PC-9 (cell line): Measurements from ENCODE around the gene CD59. TPM values are rescaled to one million over a fixed set of nuclear protein-coding genes. Genes with fewer than 3 reads are reported as not detected.

Experiments
- BruUV-seq: library from RNA; stranded (reverse); fragments of 400-500 nt; replicated peaks from 2 replicates; lab custom pipeline; 2021; lab: Mats Ljungman, UMichigan
- CTCF ChIA-PET: fragments of 300-600 bp; sonication (Branson Sonifier 250); formaldehyde crosslinking; loops from one replicate; lab custom pipeline; 2022; ENCODE audit warnings: antibody characterized with exemption; lab: Charles Lee
- POLR2A ChIA-PET: fragments of 300-600 bp; sonication (Branson Sonifier 250); formaldehyde crosslinking; loops from one replicate; lab custom pipeline; 2022; ENCODE audit warnings: antibody characterized with exemption; ENCODE audit not compliant: unreplicated experiment; lab: Charles Lee
- DNase-seq, 2 experiments: peaks; one replicate each; pipeline versions ENCODE4 v3.0.0 to v3.0.0-alpha.2; 2015 to 2022; ENCODE audit warnings: mixed read lengths in 1 of 2
- H2AFZ ChIP-seq: fragments of 200-600 bp; sonication (generic); 2 replicates; pipeline ENCODE4 v1.8.1; 2017; ENCODE audit warnings: antibody characterized with exemption
- H3F3A ChIP-seq: fragments of 200-600 bp; sonication (generic); 2 replicates; pipeline ENCODE4 v1.8.1; 2017; ENCODE audit warnings: antibody characterized with exemption, mild to moderate bottlenecking, low read depth; ENCODE audit not compliant: insufficient read depth
- H3K27ac ChIP-seq: fragments of 200-600 bp; sonication (generic); 2 replicates; pipeline ENCODE4 v1.6.1; 2016; ENCODE audit warnings: mixed run types
- H3K27me3 ChIP-seq: fragments of 200-600 bp; sonication (generic); 2 replicates; pipeline ENCODE4 v1.6.1; 2016; ENCODE audit warnings: low read depth, mixed run types; ENCODE audit not compliant: insufficient read depth
- H3K36me3 ChIP-seq: fragments of 200-600 bp; sonication (generic); 2 replicates; pipeline ENCODE4 v1.6.1; 2016; ENCODE audit warnings: low read depth, mixed run types
- H3K4me1 ChIP-seq: fragments of 200-600 bp; sonication (generic); replicated peaks from 2 replicates; pipeline ENCODE4 v1.6.1; 2016; ENCODE audit warnings: mixed run types; ENCODE audit not compliant: insufficient read depth
- H3K4me2 ChIP-seq: fragments of 200-600 bp; sonication (generic); 2 replicates; pipeline ENCODE4 v1.6.1; 2017; ENCODE audit warnings: mixed run types
- H3K4me3 ChIP-seq: fragments of 200-600 bp; sonication (generic); 2 replicates; pipeline ENCODE4 v1.6.1; 2016; ENCODE audit warnings: mixed run types
- H3K79me2 ChIP-seq: fragments of 200-600 bp; sonication (generic); 2 replicates; pipeline ENCODE4 v1.6.1; 2017; ENCODE audit warnings: low read depth, mixed run types
- H3K9me2 ChIP-seq: fragments of 200-600 bp; sonication (generic); 2 replicates; pipeline ENCODE4 v1.8.1; 2017; ENCODE audit warnings: mild to moderate bottlenecking; ENCODE audit not compliant: insufficient read depth
- H3K9me3 ChIP-seq: fragments of 200-600 bp; sonication (generic); 2 replicates; pipeline ENCODE4 v1.8.1; 2016; ENCODE audit warnings: low read depth; ENCODE audit not compliant: insufficient read depth
- H4K20me1 ChIP-seq: fragments of 200-600 bp; sonication (generic); 2 replicates; pipeline ENCODE4 v1.8.1; 2017; ENCODE audit not compliant: insufficient read depth
- EZH2 ChIP-seq: fragments of 200-600 bp; sonication (generic); IDR thresholded peaks from 2 replicates; pipeline ENCODE4 v1.8.0; 2017; ENCODE audit warnings: antibody characterized with exemption, low read depth
- intact Hi-C: fragments of 100-400 bp; cut with micrococcal nuclease; formaldehyde crosslinking; loops from one replicate; pipeline ENCODE4 v1.10.0; 2022; ENCODE audit not compliant: unreplicated experiment
- total RNA-seq: library from RNA; stranded (reverse); gene quantifications from 2 replicates; pipeline ENCODE4 v1.2.3, GENCODE V29; 2021
- TF ChIP-seq, protein P1 (sequence below): fragments of 200-600 bp; sonication (generic); conservative IDR thresholded peaks from 2 replicates; pipeline ENCODE4 v1.6.1; 2017; ENCODE audit warnings: mixed run types, antibody characterized with exemption, mild to moderate bottlenecking, moderate library complexity

CD59 gene
- total RNA-seq, 1 experiment from 2014 or later, result 291 TPM

DNA sequence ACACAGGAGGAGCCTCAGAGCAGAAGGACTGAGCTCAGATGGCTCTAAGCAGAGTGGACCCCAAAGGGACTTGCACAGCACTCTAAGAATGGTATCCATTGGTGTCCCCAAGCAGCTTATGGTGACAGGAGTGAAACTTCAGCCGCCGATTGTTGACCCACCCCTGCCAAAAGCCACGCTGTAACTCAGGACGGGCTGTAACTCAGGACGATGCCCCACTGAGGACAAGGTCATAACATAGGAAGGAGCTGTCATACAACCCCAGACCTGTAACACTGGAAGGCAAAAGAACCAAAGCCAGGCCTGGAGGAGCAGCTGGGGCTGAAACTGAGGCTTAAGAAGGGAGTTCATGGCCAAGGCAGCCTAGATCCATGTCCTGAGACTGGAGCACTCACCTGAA is 14.2 kb downstream of the CD59 start:
- peaks cover 36% of the 10 kb centered on the region for H4K20me1 ChIP-seq
- peaks cover 38% of the 10 kb centered on the region for H3K4me1 ChIP-seq
- no peak overlapping the region for H2AFZ ChIP-seq
- no peaks in the 10 kb centered on the region for H3K9me2 ChIP-seq
- H3K27ac ChIP-seq, result peak overlapping the region; percentile 67
- H3F3A ChIP-seq, result peaks cover 45% of the 10 kb centered on the region; the same call in 1 of the 2 replicates
- no peak overlapping the region; the same call in 1 of the 2 replicates for H3K4me2 ChIP-seq
- TF ChIP-seq EZH2, result no peak
- TF ChIP-seq, protein P1, sequence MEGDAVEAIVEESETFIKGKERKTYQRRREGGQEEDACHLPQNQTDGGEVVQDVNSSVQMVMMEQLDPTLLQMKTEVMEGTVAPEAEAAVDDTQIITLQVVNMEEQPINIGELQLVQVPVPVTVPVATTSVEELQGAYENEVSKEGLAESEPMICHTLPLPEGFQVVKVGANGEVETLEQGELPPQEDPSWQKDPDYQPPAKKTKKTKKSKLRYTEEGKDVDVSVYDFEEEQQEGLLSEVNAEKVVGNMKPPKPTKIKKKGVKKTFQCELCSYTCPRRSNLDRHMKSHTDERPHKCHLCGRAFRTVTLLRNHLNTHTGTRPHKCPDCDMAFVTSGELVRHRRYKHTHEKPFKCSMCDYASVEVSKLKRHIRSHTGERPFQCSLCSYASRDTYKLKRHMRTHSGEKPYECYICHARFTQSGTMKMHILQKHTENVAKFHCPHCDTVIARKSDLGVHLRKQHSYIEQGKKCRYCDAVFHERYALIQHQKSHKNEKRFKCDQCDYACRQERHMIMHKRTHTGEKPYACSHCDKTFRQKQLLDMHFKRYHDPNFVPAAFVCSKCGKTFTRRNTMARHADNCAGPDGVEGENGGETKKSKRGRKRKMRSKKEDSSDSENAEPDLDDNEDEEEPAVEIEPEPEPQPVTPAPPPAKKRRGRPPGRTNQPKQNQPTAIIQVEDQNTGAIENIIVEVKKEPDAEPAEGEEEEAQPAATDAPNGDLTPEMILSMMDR, result no peak
- peaks cover 45% of the 10 kb centered on the region for H3K36me3 ChIP-seq
- no peak overlapping the region for H3K4me3 ChIP-seq
- H3K79me2 ChIP-seq, result peaks cover 81% of the 10 kb centered on the region
- no peaks in the 10 kb centered on the region for H3K9me3 ChIP-seq
- CTCF ChIA-PET, result interaction anchor here (0.6 to 1.2 kb wide), 3 partner anchors 12 to 1587 kb away, joined by 3 to 13 read pairs (median 4); no protein-coding TSS in a partner anchor
- intact Hi-C loops, result no loop called here
- BruUV-seq, result TSS peak; percentile 7
- peak in 1 of 2 experiments; percentile 33 for DNase-seq
- POLR2A ChIA-PET, result interaction anchor here (0.8 kb wide), 1 partner anchor 30 kb away, joined by 8 read pairs; no protein-coding TSS in a partner anchor
- no peaks in the 10 kb centered on the region for H3K27me3 ChIP-seq

DNA sequence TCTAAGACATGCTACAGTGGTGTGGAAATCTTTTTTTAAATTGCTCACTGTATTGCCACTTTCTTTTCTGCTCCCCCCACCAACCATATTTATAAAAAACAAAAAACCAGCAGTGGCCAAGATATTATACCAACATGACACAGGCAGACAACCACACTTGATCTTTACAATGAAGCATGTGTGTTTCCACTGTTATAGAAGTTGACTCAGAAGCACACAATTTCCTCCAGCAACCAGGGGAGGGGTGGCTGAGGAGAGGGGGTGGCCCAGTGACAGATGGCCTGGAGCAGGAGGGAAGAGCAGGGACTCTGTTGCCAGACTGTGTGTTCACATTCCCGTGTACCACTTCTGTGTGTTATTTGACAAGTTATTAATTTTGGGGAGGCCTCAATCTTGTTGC is 14.8 kb downstream of the CD59 start:
- peaks cover 50% of the 10 kb centered on the region for H3K36me3 ChIP-seq
- H3K79me2 ChIP-seq, result peaks cover 76% of the 10 kb centered on the region
- ChIA-PET CTCF (interaction anchor here (0.6 to 1.2 kb wide), 2 partner anchors 21 to 1586 kb away, joined by 3 to 13 read pairs; no protein-coding TSS in a partner anchor), POLR2A (no interaction called here)
- no peak overlapping the region for H2AFZ ChIP-seq
- no peak overlapping the region for H3K4me2 ChIP-seq
- H3K9me2 ChIP-seq, result no peaks in the 10 kb centered on the region
- H3K4me3 ChIP-seq, result no peak overlapping the region
- intact Hi-C loops, result no loop called here
- TF ChIP-seq, protein P1, result no peak
- TF ChIP-seq EZH2, result no peak
- H3K27me3 ChIP-seq, result no peaks in the 10 kb centered on the region
- peaks cover 32% of the 10 kb centered on the region for H4K20me1 ChIP-seq
- H3K4me1 ChIP-seq, result peaks cover 38% of the 10 kb centered on the region
- DNase-seq, result peak in 1 of 2 experiments; percentile 32
- H3F3A ChIP-seq, result peaks cover 51% of the 10 kb centered on the region; the same call in 1 of the 2 replicates
- no peak overlapping the region for H3K27ac ChIP-seq
- BruUV-seq, result no TSS peak
- no peaks in the 10 kb centered on the region for H3K9me3 ChIP-seq

DNA sequence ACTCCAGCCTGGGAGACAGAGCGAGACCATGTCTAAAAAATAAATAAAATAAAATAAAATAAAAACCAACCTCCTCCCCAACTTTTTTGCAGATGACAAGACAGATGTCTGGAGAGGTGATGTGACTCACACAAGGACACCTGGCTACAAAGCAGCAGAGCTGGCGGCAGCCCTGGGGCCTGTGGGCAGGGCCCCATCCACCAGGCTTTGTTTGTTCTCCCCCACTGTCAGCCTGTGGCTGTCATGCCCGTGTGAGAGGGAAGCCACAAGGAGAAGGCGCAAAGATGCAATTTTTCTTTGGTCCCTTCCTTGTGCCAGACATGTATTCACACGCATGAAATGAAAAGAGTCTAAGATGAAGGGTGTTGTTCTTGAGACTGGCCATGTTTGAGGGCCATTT is 16.6 kb downstream of the CD59 start:
- Histone ChIP-seq H3K27ac (no peak overlapping the region), H3K9me2 (no peaks in the 10 kb centered on the region), H2AFZ (no peak overlapping the region), H3K4me2 (no peak overlapping the region), H3K4me1 (peaks cover 36% of the 10 kb centered on the region), H3F3A (peaks cover 48% of the 10 kb centered on the region; the same call in 1 of the 2 replicates), H3K27me3 (no peaks in the 10 kb centered on the region), H3K9me3 (no peaks in the 10 kb centered on the region), H4K20me1 (0 out of 2 replicates have a peak, but pooled peaks cover 25% of the 10 kb centered on the region), H3K36me3 (peaks cover 60% of the 10 kb centered on the region), H3K79me2 (peaks cover 57% of the 10 kb centered on the region), H3K4me3 (no peak overlapping the region)
- POLR2A ChIA-PET, result interaction anchor here (0.6 to 0.8 kb wide), 3 partner anchors 15 to 709 kb away, joined by 3 to 8 read pairs (median 3); no protein-coding TSS in a partner anchor
- TF ChIP-seq, protein P1, result no peak
- BruUV-seq, result no TSS peak
- CTCF ChIA-PET, result interaction anchor here (1.5 kb wide), 1 partner anchor 18 kb away, joined by 3 read pairs; no protein-coding TSS in a partner anchor
- peak in 1 of 2 experiments; percentile 34 for DNase-seq
- intact Hi-C loops, result loop anchor here (5.0 kb wide), 1 partner anchor 108 kb away; no protein-coding TSS in a partner anchor
